Activated B cell treated with CpG ODN at 0.5 μM for 24 hours (primary cell): ENCODE measurements around the gene NDC80. TPM values are rescaled to one million over a fixed set of nuclear protein-coding genes. Genes with fewer than 3 reads are reported as not detected.
A peak's percentile ranks its signal among the peaks of the same experiment; 100 is the strongest.
"Not testable (repeated sequence)": the region's sequence is repeated elsewhere in the genome, so short reads cannot be mapped to it uniquely, and the experiment has no call there.

ENCODE experiments used
- ATAC-seq: fragments of 200-7000 bp; cut with Tn5 transposase; one replicate; pipeline ENCODE4 v1.10.0; 2021; ENCODE audit warnings: low read depth, mild to moderate bottlenecking, moderate library complexity
- CTCF ChIA-PET: fragments of 350-600 bp; sonication (Branson Sonifier 250); formaldehyde crosslinking; loops from one replicate; lab custom pipeline; 2021; ENCODE audit warnings: antibody characterized with exemption; lab: Charles Lee
- POLR2A ChIA-PET: fragments of 350-600 bp; sonication (Branson Sonifier 250); formaldehyde crosslinking; loops from one replicate; lab custom pipeline; 2021; ENCODE audit warnings: antibody characterized with exemption; lab: Charles Lee
- DNase-seq: peaks from one replicate; pipeline ENCODE4 v3.0.0; 2022
- H3K27ac Mint-ChIP-seq: one replicate; pipeline ENCODE4 v1.8.0; 2020; ENCODE audit warnings: mixed read lengths
- H3K27me3 Mint-ChIP-seq: one replicate; pipeline ENCODE4 v1.8.0; 2021; ENCODE audit warnings: mixed read lengths
- H3K36me3 Mint-ChIP-seq: one replicate; pipeline ENCODE4 v1.8.0; 2021; ENCODE audit warnings: low read depth, mixed read lengths
- H3K4me1 Mint-ChIP-seq: one replicate; pipeline ENCODE4 v1.8.0; 2021; ENCODE audit warnings: mixed read lengths
- H3K4me3 Mint-ChIP-seq: one replicate; pipeline ENCODE4 v1.8.0; 2020; ENCODE audit warnings: mild to moderate bottlenecking, mixed read lengths
- H3K9me3 Mint-ChIP-seq: one replicate; pipeline ENCODE4 v1.8.0; 2020; ENCODE audit warnings: mixed read lengths
- intact Hi-C: fragments of 100-400 bp; cut with micrococcal nuclease; formaldehyde crosslinking; loops from one replicate; pipeline ENCODE4 v1.15.1; 2024
- total RNA-seq: library from RNA; stranded (reverse); gene quantifications from 2 replicates; pipeline ENCODE4 v1.2.3, GENCODE V29; 2022
- TF ChIP-seq, protein P1 (sequence below): fragments of 200-600 bp; IDR thresholded peaks from one replicate; pipeline ENCODE4 v1.8.0; 2022; ENCODE audit warnings: antibody characterized with exemption, mild to moderate bottlenecking

Gene NDC80
- total RNA-seq, 1 donor from 2014 or later = 1.9 TPM

DNA sequence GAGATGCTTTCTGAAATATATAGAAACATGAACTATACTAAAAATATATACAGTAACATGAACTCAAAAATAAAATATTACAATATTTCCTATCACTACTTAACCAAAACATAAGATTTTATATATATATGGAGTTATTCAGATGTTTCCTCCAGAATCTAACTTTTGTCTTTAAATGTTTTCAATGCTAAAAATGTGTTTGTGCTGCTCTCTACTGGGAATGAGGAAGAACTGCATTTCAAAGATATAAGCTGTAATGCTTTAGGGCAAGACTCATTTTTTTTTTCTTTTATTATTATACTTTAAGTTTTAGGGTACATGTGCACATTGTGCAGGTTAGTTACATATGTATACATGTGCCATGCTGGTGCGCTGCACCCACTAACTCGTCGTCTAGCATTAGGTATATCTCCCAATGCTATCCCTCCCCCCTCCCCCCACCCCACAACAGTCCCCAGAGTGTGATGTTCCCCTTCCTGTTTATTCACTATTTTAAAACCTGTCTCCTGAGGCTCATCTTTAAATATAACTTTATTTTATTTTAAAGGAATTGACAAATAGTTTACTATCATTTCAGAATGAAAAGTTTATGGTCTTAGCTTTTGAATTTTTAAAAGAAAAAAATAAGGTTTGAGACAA lies 29.3 kb upstream of the NDC80 start:
- DNase-seq, H3K27ac Mint-ChIP-seq, H3K27me3 Mint-ChIP-seq, H3K9me3 Mint-ChIP-seq, H3K4me1 Mint-ChIP-seq, H3K4me3 Mint-ChIP-seq: not testable (repeated sequence)
- H3K36me3 Mint-ChIP-seq = peaks cover 43% of the 10 kb centered on the region
- intact Hi-C loops = loop anchor here (1.0 to 5.0 kb wide), 4 partner anchors 205 to 1920 kb away; no protein-coding TSS in a partner anchor
- POLR2A ChIA-PET = interaction anchor here (0.6 kb wide), 1 partner anchor 133 kb away, joined by 3 read pairs; no protein-coding TSS in a partner anchor
- TF ChIP-seq, protein P1, sequence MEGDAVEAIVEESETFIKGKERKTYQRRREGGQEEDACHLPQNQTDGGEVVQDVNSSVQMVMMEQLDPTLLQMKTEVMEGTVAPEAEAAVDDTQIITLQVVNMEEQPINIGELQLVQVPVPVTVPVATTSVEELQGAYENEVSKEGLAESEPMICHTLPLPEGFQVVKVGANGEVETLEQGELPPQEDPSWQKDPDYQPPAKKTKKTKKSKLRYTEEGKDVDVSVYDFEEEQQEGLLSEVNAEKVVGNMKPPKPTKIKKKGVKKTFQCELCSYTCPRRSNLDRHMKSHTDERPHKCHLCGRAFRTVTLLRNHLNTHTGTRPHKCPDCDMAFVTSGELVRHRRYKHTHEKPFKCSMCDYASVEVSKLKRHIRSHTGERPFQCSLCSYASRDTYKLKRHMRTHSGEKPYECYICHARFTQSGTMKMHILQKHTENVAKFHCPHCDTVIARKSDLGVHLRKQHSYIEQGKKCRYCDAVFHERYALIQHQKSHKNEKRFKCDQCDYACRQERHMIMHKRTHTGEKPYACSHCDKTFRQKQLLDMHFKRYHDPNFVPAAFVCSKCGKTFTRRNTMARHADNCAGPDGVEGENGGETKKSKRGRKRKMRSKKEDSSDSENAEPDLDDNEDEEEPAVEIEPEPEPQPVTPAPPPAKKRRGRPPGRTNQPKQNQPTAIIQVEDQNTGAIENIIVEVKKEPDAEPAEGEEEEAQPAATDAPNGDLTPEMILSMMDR = peak; percentile 52
- peak; percentile 65 for ATAC-seq
- CTCF ChIA-PET = interaction anchor here (0.6 to 3.0 kb wide), 9 partner anchors 14 to 1802 kb away, joined by 3 to 44 read pairs (median 5); no protein-coding TSS in a partner anchor

DNA sequence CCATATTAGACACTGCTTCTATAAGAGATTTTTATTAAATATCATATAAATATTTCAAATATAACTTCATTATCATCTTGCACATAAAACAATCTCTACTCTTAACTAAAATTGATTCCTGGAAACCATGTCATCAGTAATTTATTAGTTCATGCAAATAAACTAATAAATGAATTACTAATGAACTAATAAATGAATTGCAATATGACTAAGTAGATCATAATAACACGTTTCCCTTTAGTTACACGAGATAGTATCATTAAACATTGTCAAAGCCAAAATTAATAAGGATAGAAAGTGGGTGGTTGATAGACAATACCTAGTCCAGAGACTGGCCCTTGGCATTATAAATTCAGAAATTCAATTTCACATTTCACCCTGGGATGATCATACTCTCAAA lies 26.2 kb upstream of the NDC80 start:
- TF ChIP-seq, protein P1 = no peak
- H3K4me1 Mint-ChIP-seq = peaks cover 16% of the 10 kb centered on the region
- no peaks in the 10 kb centered on the region for H3K9me3 Mint-ChIP-seq
- intact Hi-C loops = loop anchor here (5.0 kb wide), 1 partner anchor 1803 kb away; no protein-coding TSS in a partner anchor
- no peak overlapping the region for H3K27ac Mint-ChIP-seq
- peaks cover 39% of the 10 kb centered on the region for H3K36me3 Mint-ChIP-seq
- no peak for DNase-seq
- POLR2A ChIA-PET = no interaction called here
- no peak overlapping the region for H3K4me3 Mint-ChIP-seq
- no peaks in the 10 kb centered on the region for H3K27me3 Mint-ChIP-seq
- ATAC-seq = no peak
- CTCF ChIA-PET = interaction anchor here (1.3 to 3.1 kb wide), 2 partner anchors 208 to 959 kb away, joined by 3 to 21 read pairs; no protein-coding TSS in a partner anchor

DNA sequence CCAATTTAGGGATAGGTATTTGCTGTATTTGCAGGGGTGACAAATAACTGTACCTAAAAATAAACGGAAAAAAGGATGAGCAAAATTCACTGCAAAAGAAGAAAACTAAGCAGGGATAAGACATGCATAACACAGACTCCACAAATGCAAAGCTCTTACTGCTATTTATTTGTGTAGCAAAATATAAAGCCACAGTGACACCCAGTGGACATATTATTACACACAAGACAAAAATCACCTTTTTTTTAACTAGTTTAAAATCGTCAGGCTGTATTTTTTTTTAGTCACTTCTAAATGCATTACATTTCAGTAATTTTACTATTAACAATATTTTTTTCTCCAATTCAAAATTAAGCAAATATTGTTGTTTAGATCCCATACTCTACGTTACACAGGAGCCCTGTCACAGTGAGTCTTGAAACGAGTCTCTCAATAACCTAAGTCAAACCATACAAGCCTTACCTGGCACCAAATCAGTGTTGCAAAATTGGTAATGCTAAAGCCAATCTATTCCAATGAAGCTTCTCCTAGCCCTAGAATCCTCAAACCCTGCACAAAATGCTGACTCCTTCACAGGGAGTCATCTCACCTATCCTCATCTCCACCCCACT lies 23.8 kb upstream of the NDC80 start:
- TF ChIP-seq, protein P1 = no peak
- no peak overlapping the region for H3K4me3 Mint-ChIP-seq
- intact Hi-C loops = loop anchor here (1.0 to 5.0 kb wide), 5 partner anchors 210 to 1805 kb away; no protein-coding TSS in a partner anchor
- no peak overlapping the region for H3K27ac Mint-ChIP-seq
- H3K36me3 Mint-ChIP-seq = peaks cover 47% of the 10 kb centered on the region
- no peaks in the 10 kb centered on the region for H3K9me3 Mint-ChIP-seq
- no peaks in the 10 kb centered on the region for H3K27me3 Mint-ChIP-seq
- ChIA-PET CTCF (interaction anchor here (0.6 to 3.1 kb wide), 11 partner anchors 9 to 1682 kb away, joined by 3 to 21 read pairs (median 4); partner anchors contain the start of genes METTL4 and NDC80), POLR2A (interaction anchor here (1.0 kb wide), 1 partner anchor 108 kb away, joined by 5 read pairs; the partner anchor contains the start of gene SMCHD1)
- ATAC-seq (peak; percentile 47), DNase-seq (no peak)
- peaks cover 14% of the 10 kb centered on the region for H3K4me1 Mint-ChIP-seq

DNA sequence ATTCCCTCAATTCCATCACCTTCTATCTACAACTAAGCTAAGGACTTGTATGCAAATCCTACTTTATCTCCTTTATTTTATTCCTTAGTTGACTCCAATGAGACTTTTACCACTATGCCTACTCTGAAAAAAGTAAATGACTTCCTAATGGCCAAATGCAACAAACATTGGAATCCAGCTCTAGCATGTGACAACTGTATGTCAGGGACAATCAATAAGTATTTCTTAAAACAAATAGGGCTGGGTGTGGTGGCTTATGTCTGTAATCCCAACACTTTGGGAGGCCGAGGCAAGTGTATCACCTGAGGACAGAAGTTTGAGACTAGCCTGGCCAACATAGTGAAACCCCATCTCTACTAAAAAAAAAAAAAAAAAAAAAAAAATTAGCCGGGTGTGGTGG lies 21.9 kb upstream of the NDC80 start:
- TF ChIP-seq, protein P1 = no peak
- Mint-ChIP-seq H3K4me1 (peaks cover 10% of the 10 kb centered on the region), H3K36me3 (peaks cover 48% of the 10 kb centered on the region), H3K27ac (no peak overlapping the region), H3K9me3 (no peaks in the 10 kb centered on the region), H3K4me3 (no peak overlapping the region), H3K27me3 (no peaks in the 10 kb centered on the region)
- POLR2A ChIA-PET = no interaction called here
- ATAC-seq (no peak), DNase-seq (no peak)
- intact Hi-C loops = loop anchor here (5.0 kb wide), 1 partner anchor 1807 kb away; no protein-coding TSS in a partner anchor
- CTCF ChIA-PET = no interaction called here

DNA sequence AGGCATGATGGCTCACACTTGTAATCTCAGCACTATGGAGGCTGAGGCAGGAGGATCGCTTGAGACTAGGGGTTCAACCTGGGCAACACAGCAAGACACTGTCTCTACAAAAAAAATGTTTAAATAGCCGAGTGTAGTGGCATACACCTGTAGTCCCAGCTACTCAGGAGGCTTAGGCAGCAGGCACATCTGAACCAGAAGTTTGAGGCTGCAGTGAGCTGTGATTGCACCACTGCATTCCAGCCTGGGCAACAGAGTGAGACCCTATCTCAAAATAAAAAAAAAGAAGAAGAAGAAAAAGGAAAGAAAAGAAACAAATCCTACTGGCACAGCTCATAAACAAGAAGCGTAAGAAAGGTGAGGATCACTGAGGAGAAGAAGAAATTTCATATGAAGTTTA lies 19.9 kb upstream of the NDC80 start:
- CTCF ChIA-PET = no interaction called here
- no peaks in the 10 kb centered on the region for H3K9me3 Mint-ChIP-seq
- ATAC-seq = no peak
- no peaks in the 10 kb centered on the region for H3K27me3 Mint-ChIP-seq
- intact Hi-C loops = no loop called here
- peaks cover 47% of the 10 kb centered on the region for H3K36me3 Mint-ChIP-seq
- peaks cover 10% of the 10 kb centered on the region for H3K4me1 Mint-ChIP-seq
- H3K4me3 Mint-ChIP-seq = no peak overlapping the region
- DNase-seq = no peak
- POLR2A ChIA-PET = no interaction called here
- peak overlapping the region; percentile 37 for H3K27ac Mint-ChIP-seq
- TF ChIP-seq, protein P1 = no peak
